ENCODE measurements around the gene ZNF292.

DNA sequence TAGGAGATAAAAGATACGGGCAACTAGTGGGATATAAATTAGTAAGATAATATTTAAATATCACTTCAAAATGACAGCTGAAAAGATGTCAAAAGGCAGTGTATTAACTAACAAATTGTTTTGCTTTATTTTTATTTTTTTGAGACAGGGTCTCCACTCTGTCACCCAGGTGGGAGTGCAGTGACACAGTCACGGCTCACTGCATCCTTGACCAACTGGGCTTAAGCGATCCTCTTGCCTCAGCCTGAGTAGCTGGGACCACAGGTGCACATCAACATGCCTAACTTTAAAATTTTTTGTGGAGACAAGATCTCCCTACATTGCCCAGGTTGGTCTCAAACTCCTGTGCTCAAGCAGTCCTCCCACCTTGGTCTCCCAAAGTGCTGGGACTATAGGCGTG, 5.9 kb downstream of the ZNF292 start:
- TF ChIP-seq POLR2A (IDR thresholded peaks at IDR 0.05) (no peak), POLR2AphosphoS5 (IDR thresholded peaks at IDR 0.05) (no peak), CTCF (IDR thresholded peaks at IDR 0.05) (no peak), EP300 (IDR thresholded peaks at IDR 0.05) (no peak)

Measured in stomach (tissue), 4 donors.